GM08714 (cell line): ENCODE measurements around the gene SYDE1.

Experiments used
- H3K4me3 ChIP-seq: fragments of 200-500 bp; sonication (Bioruptor generic); 2 replicates; pipeline ENCODE4 v1.5.1; 2014; ENCODE audit warnings: mild to moderate bottlenecking, low read length, inconsistent platforms
- ZNF274 ChIP-seq: IDR thresholded peaks from 2 replicates; pipeline ENCODE4 v1.6.1; 2012; ENCODE audit warnings: mild to moderate bottlenecking, low read depth, low read length

SYDE1 gene

DNA sequence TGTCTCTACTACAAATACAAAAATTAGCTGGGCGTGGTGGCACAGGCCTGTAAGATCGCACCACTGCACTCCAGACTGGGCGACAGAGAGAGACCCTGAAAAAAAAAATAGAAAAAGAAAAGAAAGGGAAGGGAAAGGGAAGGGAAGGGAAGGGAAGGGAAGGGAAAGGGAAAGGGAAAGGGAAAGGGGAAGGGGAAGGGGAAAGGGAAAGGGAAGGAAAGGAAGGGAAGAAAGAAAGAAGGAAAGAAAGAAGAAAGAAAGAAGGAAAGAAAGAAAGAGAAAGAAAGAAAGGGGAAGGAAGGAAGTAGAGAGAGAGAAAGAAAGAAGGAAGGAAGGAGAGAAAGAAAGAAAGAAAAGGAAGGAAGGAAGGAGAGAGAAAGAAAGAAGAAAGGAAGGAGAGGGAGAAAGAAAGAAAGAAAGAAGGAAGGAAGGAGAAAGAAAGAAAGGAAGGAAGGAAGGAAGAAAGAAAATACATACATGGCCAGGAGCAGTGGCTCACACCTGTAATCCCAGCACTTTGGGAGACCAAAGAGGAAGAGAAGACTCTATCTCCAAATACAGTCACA is 8.1 kb upstream of the SYDE1 start:
- TF ChIP-seq ZNF274: no peak
- H3K4me3 ChIP-seq: no peak overlapping the region

DNA sequence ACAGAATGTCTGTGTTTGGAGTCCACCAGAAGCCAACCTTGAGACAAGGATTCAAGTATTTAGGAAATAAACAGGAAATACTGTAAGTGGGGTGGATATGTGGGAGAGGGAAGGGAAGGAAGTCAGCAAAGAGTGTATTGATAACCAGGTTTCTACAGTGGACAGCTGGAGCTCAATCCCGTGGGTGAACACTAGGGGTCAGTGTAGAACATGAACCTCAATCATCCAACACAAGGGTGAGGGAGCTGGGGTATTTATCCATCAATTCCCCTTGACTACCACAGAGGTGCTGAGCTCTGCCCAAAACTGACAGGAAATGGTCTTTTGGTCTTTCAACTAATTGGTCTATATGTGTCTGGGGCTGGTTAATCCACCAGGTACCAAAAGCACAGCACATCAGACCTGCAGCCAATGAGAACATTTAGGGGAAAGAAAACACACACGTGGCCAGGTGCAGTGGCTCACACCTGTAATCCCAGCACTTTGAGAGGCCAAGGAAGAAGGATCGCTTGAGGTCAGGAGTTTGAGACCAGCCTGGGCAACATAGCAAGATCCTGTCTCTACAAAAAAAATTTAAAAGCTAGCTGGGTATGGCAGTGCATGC is 5.6 kb upstream of the SYDE1 start:
- no peak for TF ChIP-seq ZNF274
- no peak overlapping the region for H3K4me3 ChIP-seq

DNA sequence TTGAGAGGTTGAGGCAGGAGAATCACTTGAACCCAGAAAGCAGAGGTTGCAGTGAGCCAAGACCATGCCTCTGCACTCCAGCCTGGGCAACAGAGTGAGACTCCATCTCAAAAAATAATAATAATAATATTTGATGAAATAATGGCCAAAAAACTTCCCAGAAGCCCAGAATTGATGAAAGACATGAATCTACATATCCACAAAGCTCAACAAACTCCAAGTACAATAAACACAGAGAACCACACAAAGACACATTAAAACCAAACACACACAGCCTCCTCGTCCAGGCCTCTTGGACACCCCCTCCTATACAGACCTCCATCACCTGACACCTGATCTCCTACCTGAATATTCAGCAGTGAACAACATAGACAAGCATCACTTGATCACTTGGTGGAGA is 3.2 kb upstream of the SYDE1 start:
- no peak for TF ChIP-seq ZNF274
- H3K4me3 ChIP-seq: no peak overlapping the region

DNA sequence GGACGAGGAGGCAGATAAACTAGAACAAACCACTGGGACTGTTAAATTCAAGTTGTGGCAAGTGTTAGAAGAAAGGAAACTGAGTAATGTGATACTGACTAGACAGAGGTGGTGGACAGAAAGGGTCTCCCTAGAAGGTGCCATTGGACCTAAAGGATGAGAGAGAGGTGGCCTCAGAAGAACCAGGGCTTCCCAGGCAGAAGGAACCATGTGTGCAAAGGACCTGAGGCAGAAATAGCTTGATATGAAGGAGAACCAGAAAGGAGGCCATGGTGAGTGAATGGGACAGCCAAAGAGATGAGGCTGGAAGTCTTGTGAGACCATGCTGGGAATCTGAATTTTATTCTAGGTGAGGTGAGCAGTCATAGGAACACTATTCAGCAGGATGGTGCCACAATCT is 2.8 kb upstream of the SYDE1 start:
- TF ChIP-seq ZNF274: no peak

DNA sequence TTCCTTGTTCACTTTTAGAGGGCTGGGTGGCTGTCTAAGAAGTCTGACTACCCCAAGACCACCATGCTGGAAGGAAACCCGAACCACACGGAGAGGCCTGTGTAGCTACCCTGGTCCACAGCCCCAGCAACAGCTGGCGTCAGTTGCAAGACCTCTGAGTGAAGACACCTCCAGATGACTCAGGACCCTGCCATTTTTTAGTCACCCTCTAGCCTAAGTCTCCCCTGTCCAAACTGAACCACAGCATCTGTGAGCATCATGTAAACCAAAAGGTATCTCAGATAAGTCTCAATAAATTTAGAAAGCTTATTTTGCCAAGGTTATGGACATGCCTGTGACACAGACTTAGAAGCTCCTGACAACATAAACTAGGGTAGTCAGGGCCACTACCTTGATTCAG is 2.2 kb upstream of the SYDE1 start:
- no peak for TF ChIP-seq ZNF274
- no peak overlapping the region for H3K4me3 ChIP-seq

More for the DNA sequence above, 2.8 kb upstream of the SYDE1 start:
- no peak overlapping the region for H3K4me3 ChIP-seq

DNA sequence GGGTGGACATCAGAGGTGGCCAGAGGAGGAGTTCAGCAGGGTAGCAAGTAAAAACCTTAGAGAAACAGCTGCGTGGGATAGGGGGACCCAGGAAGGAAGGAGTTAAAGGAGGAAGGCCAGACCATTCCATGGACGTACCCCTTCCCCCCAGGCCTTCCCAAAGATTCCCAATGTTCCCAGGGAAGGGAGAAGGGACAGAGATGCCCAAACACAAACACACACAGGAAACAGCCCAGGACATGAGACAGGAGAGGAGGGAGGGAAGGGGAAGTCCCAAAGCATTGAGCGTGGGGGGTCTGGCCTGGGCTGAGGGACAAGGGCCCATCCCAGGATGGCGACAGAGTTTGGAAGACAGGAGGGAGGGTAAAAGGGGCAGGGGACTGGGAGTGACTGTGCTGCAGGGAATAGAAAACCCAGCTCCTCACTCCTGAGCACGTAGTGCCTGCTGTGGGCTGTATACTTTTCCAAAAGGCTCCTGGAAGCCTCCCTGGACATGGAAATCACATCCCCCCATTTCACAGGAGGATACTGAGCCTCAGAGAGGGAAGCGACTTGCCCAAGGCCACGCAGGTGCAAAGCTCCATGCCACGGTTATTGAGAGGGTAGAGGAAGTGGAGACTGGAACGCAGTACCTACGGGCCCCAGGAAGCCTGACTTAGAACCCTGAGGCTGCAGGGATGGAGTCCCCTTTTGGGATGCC is 1.1 kb downstream of the SYDE1 start:
- TF ChIP-seq ZNF274: no peak
- H3K4me3 ChIP-seq: no peak overlapping the region

DNA sequence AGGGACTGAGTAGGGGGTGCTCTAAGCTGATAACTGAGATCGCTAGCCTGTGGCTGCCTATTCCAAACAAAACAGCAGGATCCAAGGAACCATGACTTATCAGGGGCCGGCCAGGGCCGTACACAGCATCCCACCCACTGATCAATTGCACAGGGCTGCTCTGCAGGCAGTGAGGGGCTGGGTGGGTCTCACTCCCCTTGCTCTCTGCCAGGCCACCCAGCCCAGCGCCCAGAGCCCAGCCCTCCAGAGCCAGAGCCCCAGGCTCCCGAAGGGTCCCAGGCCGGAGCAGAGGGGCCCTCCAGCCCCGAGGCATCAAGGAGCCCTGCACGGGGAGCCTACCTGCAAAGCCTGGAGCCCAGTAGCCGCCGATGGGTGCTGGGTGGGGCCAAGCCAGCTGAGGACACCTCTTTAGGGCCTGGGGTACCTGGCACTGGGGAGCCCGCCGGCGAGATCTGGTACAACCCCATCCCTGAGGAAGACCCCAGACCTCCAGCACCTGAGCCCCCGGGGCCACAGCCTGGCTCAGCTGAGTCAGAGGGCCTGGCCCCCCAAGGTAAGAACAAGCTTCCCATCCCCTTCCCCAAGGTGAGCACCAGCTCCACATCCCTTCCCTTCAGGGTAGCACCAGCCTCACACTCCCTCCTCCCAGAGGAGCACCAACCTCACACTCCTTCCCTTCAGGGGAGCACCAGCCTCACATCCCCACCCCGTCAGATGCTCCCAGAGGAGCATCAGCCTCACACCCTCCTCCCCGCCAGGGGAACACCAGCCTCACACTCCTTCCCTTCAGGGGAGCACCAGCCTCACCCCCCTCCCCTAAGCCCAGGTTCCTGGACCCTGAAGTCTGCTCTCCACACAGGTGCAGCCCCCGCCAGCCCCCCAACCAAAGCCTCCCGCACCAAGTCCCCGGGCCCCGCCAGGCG is 1.9 kb downstream of the SYDE1 start:
- H3K4me3 ChIP-seq: no peak overlapping the region
- TF ChIP-seq ZNF274: no peak

DNA sequence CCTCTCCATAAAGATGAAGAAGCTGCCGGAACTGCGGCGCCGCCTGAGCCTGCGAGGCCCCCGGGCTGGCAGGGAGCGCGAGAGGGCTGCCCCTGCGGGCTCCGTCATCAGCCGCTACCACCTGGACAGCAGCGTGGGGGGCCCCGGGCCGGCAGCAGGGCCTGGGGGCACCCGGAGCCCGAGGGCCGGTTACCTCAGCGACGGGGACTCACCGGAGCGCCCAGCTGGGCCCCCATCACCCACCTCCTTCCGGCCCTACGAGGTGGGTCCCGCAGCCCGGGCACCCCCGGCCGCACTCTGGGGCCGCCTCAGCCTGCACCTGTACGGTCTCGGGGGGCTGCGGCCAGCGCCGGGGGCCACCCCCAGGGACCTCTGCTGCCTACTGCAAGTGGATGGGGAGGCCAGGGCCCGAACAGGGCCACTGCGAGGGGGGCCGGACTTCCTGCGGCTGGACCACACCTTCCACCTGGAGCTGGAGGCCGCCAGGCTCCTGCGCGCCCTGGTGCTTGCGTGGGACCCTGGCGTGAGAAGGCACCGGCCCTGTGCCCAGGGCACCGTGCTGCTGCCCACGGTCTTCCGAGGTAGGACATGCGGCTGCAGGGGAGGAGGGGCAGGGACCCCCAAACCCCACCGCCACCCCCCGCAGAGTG is 2.7 kb downstream of the SYDE1 start:
- H3K4me3 ChIP-seq: no peak overlapping the region
- no peak for TF ChIP-seq ZNF274

DNA sequence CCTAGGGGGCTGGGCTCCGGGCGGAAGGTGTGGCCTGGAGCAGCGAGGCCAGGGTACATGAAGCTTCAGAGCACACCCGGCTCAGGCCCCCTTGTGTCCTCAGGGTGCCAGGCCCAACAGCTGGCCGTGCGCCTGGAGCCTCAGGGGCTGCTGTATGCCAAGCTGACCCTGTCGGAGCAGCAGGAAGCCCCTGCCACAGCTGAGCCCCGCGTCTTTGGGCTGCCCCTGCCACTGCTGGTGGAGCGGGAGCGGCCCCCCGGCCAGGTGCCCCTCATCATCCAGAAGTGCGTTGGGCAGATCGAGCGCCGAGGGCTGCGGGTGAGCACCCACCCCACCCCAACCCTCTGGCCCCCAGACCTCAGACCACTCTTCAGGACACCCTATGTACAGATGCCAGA is 3.2 kb downstream of the SYDE1 start:
- H3K4me3 ChIP-seq: no peak overlapping the region
- no peak for TF ChIP-seq ZNF274

DNA sequence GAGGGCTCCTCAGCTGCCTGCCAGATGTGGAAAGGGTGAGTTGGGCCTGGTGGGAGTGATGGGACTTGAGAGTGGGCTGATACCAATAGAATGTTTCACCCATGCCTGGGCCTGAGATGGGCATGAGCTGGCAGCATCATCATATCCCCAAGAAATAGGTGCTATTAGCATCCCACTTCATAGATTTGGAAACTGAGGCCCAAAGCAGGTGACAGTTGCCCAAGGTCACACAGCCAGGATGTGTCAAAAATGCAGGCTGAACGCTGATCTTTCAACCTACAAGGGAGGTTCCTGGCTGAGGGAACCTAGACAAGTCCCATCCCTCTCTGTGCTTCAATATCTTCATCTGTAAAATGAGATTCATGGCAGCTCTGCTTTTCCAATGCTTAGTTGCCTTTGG is 4.6 kb downstream of the SYDE1 start:
- H3K4me3 ChIP-seq: no peak overlapping the region
- TF ChIP-seq ZNF274: no peak

DNA sequence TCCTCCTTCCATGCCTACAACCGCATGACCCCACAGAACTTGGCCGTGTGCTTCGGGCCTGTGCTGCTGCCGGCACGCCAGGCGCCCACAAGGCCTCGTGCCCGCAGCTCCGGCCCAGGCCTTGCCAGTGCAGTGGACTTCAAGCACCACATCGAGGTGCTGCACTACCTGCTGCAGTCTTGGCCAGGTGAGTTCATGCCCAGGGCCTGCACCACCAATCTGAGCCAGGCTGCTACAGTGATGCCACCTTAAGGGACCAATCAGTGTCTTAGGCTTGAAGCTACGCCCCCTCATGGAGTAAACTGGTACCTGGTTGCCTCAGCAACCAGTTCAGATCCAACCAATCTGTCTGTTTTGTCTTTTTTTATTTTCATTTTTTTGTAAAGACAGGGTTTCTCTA is 5.2 kb downstream of the SYDE1 start:
- TF ChIP-seq ZNF274: no peak
- H3K4me3 ChIP-seq: no peak overlapping the region

DNA sequence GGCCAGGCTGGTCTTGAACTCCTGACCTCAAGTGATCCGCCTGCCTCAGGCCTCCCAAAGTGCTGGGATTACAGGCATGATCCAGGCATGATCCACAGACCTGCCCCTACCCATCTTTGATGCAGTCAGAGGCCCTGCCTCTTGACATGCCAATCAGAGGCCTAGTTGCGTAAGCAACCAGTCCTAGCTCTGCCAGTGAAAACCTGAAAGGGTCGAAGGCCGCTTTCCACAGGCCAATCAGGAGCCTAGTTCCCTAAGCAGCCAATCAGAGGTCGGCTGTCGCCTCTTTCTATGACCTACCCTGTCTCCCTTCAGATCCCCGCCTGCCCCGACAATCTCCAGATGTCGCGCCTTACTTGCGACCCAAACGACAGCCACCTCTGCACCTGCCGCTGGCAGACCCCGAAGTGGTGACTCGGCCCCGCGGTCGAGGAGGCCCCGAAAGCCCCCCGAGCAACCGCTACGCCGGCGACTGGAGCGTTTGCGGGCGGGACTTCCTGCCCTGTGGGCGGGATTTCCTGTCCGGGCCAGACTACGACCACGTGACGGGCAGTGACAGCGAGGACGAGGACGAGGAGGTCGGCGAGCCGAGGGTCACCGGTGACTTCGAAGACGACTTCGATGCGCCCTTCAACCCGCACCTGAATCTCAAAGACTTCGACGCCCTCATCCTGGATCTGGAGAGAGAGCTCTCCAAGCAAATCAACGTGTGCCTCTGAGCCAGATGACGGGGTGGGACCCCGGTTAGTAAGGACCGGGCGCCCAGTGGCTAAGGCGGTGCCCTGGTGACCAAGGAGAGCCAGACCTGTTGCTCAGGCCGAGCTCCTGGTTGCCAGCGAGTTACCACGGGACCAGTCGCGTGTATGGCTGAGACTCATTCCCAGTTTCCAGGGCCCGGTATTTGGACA is 6.3 kb downstream of the SYDE1 start:
- H3K4me3 ChIP-seq: no peak overlapping the region
- no peak for TF ChIP-seq ZNF274

DNA sequence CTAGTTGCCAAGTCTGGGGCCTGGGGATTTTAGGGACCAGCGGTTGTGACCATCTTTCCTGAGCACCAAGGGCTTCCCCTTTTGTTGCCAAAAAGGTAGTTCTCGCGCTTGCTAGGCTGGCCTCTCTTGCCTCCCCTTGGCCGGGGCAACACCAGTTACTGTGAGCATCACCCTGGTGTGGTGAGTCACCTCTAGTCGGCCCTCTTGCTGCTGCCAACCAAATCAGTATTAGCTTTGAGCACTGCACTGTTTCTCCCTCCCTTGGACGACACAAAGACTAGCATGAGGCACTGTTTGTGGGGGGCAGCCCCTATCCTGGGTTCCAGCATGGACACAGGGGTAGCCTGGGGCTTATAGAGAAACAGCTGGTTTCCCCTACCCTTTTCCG is 6.9 kb downstream of the SYDE1 start:
- no peak for TF ChIP-seq ZNF274

More for the DNA sequence above, 6.9 kb downstream of the SYDE1 start:
- no peak overlapping the region for H3K4me3 ChIP-seq
